ENCODE measurements around the gene ATP8A2. TPM values are rescaled to one million over a fixed set of nuclear protein-coding genes. Genes with fewer than 3 reads are reported as not detected.
"Not testable (repeated sequence)": the region's sequence is repeated elsewhere in the genome, so short reads cannot be mapped to it uniquely, and the experiment has no call there.

The ATP8A2 gene
- total RNA-seq, 2 donors from 2014 or later = 0.08 to 0.19 TPM

GRCh38 chr13:26058704-26059103, 686.9 kb downstream of the ATP8A2 start:
- TF ChIP-seq CTCF (IDR thresholded peaks at IDR 0.05) = no peak
- Histone ChIP-seq H3K36me3 (no peaks in the 10 kb centered on the region), H3K27me3 (peaks cover 0 to 3% of the 10 kb centered on the region in 2 donors), H3K4me1 (no peaks in the 10 kb centered on the region), H3K9me3 (no peaks in the 10 kb centered on the region), H3K27ac (no peak overlapping the region), H3K4me3 (no peak overlapping the region)
- DNase-seq (ENCODE audit: low spot score) = no peak

- Histone ChIP-seq H3K36me3 (no peaks in the 10 kb centered on the region), H3K27me3 (no peaks in the 10 kb centered on the region), H3K9me3 (no peaks in the 10 kb centered on the region), H3K4me1 (no peaks in the 10 kb centered on the region), H3K27ac (no peak overlapping the region), H3K4me3 (no peak overlapping the region)
- no peak for TF ChIP-seq CTCF (IDR thresholded peaks at IDR 0.05)
- DNase-seq (ENCODE audit: low spot score) = no peak
Measured at GRCh38 chr13:26060357-26060756, 688.6 kb downstream of the ATP8A2 start.

- no peak for DNase-seq (ENCODE audit: low spot score)
- no peaks in the 10 kb centered on the region for H3K9me3 ChIP-seq
- H3K27ac ChIP-seq = no peak overlapping the region
- H3K36me3 ChIP-seq = no peaks in the 10 kb centered on the region
- TF ChIP-seq CTCF (IDR thresholded peaks at IDR 0.05) = no peak
- no peaks in the 10 kb centered on the region for H3K27me3 ChIP-seq
- H3K4me3 ChIP-seq = no peak overlapping the region
- no peaks in the 10 kb centered on the region for H3K4me1 ChIP-seq
Measured at GRCh38 chr13:26061256-26061655, 689.5 kb downstream of the ATP8A2 start.

- TF ChIP-seq CTCF (IDR thresholded peaks at IDR 0.05) = no peak
- H3K36me3 ChIP-seq = no peaks in the 10 kb centered on the region
- no peak overlapping the region for H3K4me3 ChIP-seq
- DNase-seq (ENCODE audit: low spot score) = no peak
- H3K27me3 ChIP-seq = no peaks in the 10 kb centered on the region
- H3K9me3 ChIP-seq = no peaks in the 10 kb centered on the region
- H3K27ac ChIP-seq = no peak overlapping the region
- H3K4me1 ChIP-seq = no peaks in the 10 kb centered on the region
Measured at GRCh38 chr13:26061947-26062346, 690.2 kb downstream of the ATP8A2 start.

- Histone ChIP-seq H3K27me3 (no peaks in the 10 kb centered on the region), H3K27ac (no peak overlapping the region), H3K4me1 (no peaks in the 10 kb centered on the region), H3K36me3 (no peaks in the 10 kb centered on the region), H3K4me3 (no peak overlapping the region), H3K9me3 (no peaks in the 10 kb centered on the region)
- TF ChIP-seq CTCF (IDR thresholded peaks at IDR 0.05) = peak in 1 of 2 donors; percentile 77
- DNase-seq (ENCODE audit: low spot score) = no peak
Measured at GRCh38 chr13:26062853-26063444, 691.2 kb downstream of the ATP8A2 start.

GRCh38 chr13:26066492-26066891, 694.7 kb downstream of the ATP8A2 start:
- H3K27me3 ChIP-seq; H3K27ac ChIP-seq; DNase-seq (ENCODE audit: low spot score); H3K4me1 ChIP-seq; H3K36me3 ChIP-seq; H3K4me3 ChIP-seq; H3K9me3 ChIP-seq: not testable (repeated sequence)
